HK-2 (cell line): ENCODE results near the gene SNCA.

Source experiments
- DNase-seq: peaks from one replicate; pipeline ENCODE4 v3.0.0-alpha.2; 2018; ENCODE audit not compliant: unreplicated experiment

SNCA gene

DNA sequence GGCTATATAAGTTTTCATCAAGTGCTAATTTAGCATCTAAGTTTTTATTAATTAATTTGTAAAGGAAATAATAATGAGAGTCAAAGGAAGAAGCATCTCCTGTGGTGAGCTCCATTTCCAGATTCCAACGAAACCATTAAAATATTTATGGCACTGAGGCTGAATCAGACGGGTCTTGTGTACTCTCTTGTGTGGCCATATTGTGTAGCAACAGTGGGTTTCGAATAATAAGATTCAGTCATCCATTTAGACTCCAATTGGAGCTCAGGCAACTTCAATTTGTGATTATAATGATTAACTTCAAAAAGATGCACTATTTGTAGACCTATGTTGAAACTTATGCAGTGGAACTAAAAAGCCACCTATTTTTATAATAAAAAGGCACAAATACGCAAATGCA lies 82.4 kb downstream of the SNCA start:
- DNase-seq, result no peak

DNA sequence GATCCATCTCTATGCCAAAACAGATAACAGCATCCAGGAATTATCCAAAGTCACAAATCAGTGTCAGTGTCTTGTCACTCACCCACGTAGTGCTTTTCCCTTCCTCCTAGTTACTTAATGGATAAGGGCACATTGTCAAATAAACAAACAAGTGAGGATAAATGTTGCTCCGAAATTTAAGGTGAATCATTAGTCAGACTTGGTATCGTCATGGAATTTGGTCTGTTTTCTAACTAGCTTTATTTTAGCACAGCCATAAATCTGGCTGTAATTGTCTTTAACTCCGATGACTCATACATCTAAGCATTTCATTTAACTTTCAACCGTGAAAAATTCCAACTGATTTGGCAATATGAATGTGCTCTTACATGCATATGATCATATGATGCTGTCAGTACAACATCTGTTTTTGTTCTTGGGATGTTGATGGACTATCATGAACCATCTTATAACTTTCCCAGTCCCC lies 83.3 kb downstream of the SNCA start:
- DNase-seq, result no peak

DNA sequence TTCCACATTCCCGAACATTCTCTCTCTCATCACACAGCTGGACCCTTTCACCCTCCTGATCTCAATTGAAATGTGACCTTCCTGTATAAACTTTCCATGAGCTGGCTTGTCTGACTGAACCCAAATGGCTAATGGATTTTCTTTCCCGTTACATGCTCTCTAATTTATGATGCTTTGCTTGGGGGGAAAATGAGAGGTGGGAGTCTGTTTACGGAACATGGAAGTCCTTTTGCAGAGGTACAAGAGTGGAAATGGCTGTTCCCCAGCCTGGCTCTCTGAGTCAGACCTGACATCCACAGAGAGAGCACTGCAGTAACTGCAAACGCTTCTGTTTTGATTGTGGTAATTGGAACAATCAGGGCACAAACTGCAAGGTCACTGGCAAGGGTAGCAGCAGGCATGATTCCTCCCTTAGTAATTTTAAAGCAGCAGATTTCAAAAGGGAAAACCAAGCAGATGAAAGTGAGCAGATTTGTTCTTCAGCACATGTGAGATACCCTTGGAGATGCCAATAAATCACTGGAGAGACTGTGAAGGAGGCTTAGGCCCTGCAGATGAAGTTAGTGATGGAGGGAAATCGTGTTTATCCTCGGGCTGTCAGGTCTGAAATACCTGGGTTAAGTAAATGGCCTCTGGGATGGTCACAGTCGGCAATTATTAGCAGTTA lies 83.9 kb downstream of the SNCA start:
- peak; percentile 10 for DNase-seq

DNA sequence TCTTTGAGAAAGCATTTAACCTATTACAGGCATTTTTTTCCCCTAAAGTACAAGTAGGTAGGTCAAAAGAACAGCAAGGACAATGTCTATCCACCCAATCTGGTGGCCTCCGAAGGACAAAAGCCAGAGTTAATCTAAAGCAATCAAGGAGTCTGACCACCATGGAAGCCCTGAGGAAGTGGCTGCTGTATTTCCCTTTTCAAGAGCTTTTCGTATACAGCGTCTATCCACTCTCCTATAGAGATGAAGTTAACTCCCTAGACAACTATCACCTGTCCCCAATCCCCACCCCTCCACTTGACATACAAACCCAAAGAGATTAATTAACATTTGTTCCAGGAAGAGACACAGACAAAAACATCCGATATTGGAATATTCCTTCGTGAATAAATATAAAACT lies 85.5 kb downstream of the SNCA start:
- no peak for DNase-seq

DNA sequence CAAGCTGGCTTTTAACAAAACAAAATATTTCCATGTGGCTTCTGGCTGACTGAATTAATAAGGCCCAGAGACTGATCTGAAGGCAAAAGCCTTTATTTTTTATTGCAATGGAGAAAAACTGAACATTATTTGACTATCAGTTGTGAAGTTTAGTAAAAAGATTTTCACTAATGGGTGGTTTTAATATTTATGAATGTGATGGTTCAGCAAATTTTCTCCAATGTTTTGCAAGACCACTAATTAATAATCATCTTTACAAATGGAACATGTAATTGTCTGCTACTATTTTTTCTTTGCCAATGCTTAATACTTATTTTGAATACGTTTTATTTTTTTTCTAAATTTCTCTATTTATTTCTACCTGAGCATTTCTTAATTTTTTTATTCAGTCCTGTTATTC lies 90.6 kb downstream of the SNCA start:
- no peak for DNase-seq

DNA sequence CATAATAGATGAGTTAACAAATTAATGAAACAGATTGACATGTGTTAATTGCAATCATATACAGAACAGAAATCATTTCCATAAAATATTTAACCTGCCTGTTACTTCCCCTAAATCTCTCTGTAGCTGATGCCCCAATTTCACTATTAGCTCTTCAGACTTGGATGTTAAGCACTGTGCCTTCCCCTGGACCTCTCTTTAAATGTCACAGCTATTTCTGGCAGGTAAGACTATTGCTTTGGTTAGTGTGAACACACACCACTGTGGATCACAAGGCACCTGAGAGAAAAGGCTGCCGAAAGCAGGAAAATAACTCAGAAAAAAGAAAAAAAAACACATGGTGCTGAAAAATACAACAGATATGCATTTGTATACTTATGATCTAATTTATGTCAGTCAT lies 91.3 kb downstream of the SNCA start:
- no peak for DNase-seq

DNA sequence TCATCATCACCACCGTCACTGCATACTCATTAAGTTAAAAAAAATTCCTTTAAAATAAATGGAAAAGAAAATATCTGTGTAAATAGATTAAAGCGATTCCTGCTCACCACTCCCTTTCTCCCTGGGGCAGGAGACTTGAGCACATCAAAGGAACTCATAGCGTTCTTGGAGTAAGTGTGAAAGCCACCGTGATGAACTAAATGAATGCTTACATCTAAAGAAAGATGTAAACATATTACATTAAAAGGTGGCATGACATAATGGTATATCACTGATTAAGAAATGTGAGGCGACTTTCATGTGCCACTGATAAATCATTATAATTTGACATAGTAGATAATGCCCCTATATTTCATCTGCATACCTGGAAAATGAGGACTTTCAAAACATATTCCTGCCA lies 92.0 kb downstream of the SNCA start:
- DNase-seq, result no peak

DNA sequence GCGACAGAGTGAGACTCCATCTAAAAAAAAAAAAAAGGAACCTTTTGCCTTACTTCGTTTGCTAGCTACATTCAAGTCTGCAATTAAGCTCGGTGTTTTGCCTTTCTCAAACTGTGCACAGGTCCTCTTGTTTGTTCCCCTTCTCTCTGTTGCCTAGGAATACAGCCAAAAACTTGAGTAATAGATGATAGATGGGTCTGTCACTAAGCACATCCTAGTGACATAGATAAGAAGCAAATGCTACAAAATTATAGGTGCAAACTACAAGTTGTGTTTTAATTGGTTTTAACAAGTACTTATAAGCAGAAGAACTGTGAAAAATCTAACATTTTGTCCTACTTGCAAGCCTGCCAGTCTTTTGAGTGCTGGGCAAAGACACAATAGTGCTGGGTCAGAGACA lies 95.2 kb downstream of the SNCA start:
- no peak for DNase-seq

DNA sequence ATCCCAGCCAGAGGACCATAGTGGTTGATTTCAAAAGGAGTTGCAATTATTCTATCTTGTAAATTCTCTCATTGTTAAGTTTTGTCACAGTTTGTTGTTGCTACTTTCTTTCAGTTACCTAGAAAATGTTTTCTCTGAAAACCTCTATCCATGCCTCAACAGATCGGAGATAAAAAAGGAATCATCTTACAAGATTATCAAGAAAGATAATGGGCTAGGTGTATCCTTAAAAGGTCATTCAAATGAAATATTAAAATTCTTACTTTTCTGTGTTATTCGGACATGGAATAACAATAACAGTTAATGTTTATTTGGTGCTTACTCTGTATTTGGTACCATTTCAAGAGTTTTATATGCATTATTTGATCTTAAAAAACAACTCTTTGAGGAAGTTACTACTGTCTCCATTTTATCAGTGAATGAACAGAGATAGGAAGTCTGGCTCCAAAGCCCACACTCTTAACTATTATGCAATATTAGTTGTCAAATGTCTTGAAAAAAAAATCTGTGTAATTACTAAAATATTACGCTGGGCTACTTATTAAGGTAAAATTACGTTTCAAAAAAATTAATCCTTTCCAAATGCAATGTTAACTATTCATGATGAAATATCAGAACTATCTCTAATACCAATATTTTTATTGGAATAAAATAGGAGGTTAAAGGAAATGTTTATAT lies 97.5 kb downstream of the SNCA start:
- no peak for DNase-seq

DNA sequence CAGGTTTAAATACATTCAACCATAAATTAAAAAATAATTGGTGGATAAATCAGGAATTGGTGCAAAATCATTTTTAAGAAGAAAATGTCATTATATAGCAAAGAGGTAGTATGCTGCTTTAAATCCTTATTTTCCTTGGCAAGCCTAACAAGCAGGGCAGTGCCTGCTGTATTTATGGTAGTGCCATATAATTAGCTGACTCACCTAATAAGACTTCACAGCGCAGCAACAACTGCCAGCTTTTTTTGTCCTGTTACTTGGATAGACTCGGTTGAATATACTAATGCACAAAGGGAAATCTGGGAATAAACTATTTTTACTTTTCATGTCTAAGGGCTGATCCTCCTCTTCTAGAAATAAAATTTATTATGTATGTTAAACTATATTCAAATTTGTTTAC lies 99.1 kb downstream of the SNCA start:
- DNase-seq, result no peak

DNA sequence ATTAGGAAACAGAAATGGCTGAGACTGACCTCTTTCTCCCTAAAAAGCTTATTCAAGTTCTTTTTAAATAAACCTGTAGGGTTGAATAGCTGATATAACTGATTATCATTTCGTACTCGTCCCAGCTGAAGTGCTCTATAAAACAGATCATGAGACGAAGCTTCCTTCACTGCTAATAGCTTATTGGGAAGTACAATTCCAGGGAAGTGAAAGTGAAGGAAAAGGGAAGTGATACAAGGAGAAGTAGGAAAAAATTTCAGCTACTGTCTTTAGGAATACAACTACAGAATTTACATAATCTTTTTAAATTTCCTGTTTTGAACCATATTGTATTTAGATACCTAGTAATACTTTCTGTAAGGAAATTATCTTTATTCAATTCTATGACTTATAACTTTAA lies 103.0 kb downstream of the SNCA start:
- no peak for DNase-seq

DNA sequence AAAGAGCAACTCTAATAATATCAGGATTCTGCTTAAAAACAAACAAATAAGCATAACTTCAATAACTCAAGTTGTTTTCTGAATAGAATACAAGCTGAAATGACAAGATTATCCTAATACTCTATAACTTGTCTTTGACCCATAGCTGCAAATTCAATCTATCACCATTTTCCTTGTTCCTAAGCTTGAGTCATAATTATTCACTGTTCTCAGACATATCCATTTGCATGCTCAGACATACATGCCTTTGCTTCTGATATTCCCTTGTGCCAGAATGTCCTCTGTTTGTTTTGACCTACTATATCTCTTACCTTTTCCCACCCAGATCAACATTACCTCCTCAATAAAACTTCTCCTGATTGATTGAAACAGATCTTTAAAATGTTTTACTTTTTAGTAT lies 109.7 kb downstream of the SNCA start:
- no peak for DNase-seq

DNA sequence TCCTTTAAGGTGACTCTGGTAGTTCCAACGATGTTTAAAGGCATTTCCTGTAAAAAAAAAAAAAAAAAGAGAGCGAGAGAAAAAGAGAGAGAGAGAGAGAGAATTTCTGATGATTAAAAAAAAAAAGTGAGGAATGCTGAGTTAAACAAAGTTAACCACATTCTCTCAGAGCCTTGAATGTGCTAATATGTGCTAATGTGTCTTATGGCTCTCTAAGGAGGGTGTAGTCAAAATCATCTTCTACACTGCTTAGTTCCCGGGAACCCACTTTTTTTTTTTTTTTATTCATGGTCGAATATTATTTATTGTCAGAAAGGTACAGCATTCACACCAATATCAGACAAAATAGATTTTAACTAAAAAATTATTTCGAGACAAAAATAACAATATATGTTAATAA lies 111.7 kb downstream of the SNCA start:
- no peak for DNase-seq

DNA sequence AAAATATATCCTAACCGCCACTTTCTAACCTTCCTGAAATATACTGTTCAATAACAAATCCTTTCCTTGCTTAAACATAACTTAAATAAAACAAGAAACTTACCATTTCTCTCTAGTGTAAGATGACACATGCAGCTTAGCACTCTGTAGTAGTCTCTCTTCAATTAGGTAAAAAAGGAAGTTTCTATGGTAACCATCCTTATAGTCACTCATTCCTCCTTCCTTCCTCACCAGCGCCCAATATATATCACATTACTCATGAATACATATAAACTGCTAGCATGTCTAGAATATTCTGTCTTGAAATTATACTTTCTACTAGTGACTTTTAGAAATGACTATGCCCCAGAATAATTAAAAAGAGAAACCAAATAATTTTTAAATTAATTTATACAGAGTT lies 112.2 kb downstream of the SNCA start:
- DNase-seq, result no peak

DNA sequence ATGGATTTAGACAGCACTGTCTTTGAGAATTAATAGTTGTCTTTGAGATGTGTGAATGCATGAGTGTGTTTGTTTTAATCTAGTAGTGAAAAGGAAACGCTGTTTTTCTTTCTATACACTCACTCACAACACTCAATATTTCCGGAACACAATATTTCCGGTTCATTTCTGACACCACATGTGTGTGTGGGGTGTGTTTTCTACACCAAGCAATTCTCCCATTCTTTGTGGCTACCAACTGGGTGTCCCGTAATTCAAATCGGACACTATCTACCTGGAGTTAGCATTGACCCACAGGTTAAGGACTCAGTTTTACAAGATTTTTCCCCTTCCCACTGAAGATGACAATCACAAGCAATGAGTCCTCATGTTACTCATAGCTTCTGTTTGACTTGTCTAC lies 113.9 kb downstream of the SNCA start:
- no peak for DNase-seq

DNA sequence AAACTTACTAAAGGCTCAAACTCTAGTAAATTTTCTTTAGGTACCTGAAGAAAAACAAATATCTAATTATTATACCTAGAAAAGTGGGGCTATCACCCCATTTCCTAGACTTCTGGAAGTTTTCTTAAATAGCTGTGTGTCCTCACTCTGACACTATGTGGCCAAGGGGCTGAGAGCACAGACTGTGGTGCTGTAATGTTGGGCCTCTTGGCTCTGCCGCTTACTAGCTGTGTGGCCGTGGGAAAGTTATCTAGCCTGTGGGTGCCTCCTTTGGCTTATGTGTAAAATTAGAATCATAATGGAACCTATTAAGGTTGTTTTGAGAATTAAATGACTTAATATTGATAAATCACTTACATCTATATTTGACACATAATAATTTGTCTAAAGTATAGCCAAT lies 114.4 kb downstream of the SNCA start:
- no peak for DNase-seq

DNA sequence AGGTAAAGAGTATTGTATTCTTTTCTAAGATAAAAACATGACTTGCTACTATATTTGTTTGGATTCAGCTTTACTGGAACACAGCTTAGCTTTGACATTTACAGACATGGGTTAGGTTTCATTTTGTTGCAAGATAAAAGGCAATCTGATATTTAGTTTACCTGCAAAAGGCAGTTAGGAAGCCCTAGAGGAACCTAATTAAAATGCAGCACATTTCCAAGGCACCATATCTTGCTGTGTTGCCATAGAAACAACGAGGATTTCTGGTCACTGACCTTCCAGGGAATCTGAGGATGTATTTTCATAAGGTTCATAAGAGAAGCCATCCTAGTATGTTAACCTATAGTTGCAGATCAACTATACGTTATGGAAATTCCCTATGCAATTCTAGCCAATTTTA lies 116.0 kb downstream of the SNCA start:
- DNase-seq, result no peak

DNA sequence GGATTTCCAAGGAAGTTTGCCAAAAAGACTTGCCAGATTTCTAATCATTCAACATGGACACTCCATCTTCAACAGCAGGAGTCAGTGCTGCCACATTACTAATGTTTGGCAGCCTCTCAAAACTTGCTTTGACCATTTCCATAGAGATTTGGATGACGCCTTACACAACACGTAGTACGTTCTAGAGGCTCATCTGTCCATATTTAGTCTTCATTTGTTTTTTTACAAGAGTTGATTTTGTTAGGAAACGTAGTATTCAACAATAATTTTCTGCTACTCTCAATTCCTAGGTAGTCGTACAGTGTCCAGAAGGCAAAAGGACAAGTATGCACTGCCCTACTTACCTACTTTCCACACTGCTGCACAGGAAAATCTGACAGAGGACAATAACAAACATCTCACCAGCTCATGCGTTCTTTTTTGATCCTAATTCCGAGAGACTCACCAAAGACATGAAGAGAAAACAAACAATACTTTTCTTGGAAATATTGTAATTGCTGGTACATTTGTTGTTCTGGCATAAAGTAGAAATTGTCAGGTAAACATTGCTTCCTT lies 117.3 kb downstream of the SNCA start:
- DNase-seq, result no peak

DNA sequence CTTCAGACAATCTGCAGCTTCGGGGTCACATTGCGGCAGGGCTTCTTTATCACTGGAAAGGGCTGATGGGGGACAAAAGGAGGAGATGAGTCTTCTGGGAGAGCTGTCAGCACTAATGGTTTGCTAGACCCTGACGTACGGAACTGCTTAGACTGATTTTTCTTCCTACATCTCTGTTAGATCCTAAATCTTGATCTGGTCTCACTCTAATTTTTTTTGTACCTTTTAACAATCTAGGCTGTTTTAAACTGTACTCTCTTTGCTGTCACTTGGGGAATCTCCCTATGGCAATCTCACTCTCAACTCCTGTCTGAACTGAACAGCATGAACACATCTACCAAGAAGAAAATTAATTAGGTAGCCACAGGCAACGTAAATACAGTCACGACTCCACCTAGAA lies 120.1 kb downstream of the SNCA start:
- DNase-seq, result no peak

DNA sequence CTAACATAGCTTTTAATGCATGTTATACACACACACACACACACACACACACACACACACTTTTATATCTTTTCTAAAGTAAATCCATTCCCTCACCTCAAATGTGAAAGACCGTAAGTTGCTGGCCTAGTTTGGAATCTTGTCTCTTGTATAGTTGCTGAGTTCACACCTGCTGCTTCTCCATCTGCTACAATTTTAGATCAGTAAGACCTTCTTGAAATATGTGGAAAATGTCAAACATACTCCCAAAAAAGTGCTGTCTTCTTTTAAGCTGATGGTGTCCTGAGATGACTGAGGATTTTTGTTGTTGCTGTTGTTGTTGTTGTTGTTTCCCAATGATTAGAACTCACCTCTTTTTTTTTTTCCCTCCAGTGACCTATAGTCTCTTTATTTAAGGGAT lies 121.3 kb downstream of the SNCA start:
- no peak for DNase-seq

DNA sequence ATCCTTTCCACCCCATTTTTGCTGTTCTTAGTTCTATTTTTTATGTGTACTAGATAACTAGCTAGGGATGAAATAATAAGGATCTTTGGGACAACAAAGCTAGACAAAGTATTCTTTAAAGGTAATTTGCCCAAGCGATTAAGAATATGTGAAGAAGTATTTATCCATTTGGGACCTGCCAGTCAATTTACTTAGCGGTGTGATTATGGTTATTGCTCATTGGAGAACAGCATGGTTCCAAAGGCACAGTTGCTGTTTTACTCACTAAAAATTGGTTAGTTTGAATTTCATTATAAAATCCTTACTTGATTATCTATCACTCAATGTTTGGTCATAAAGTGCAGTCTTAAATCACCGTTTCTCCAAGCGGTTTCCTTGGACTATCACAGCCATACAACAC lies 124.1 kb downstream of the SNCA start:
- no peak for DNase-seq

DNA sequence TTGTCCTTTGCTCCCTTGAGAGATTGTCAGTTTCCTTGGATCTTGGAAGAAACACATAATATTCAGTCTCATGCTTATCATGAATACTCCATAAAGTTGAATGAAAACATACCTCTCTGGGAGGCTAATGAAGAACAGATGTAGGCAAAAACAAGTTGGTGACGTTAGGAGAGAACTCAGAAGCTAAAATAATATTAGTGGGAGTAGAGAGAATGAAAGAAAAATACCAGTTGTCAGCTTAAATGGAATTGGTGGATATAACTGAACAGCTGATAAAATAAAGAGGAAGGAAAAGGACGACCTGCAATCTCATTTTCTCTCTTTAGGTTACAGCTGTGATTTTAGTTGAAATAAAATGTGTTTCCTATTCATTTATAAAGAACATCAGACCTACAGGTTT lies 124.8 kb downstream of the SNCA start:
- DNase-seq, result no peak

DNA sequence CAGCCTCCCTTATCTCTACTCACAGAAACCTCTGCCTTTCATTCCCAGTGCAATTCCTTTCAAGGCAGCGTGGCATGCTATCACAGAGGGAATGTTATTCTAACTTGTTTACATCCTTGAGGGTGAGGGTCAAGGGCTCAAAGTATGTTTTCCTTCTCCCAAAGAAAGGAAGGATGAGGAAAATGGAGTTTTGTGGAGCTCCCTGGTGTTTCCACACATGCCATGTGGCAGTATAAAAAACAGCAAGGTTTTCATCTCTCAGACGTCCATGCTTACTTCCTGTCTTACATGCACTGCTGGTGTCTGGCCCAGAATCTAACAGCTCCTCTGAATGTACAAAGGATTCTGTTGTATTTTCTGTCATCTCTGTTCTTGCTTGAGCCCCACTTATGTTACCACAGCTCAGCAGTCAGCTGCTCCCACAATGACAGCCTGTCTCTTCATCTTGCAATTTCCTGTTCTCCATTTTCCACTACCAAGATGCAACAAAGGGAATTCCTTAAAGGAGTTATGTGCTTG lies 128.0 kb downstream of the SNCA start:
- DNase-seq, result no peak
